Keratinocyte (primary cell): ENCODE results near the gene CNTNAP2.

Experiments
- CTCF ChIP-seq, 3 experiments: IDR thresholded peaks in 1 of 3; conservative IDR thresholded peaks in 1 of 3; optimal IDR thresholded peaks in 1 of 3; 2 replicates in 2 of 3; 3 replicates in 1 of 3; pipeline versions ENCODE3 to v1.5.1; 2011; ENCODE audit warnings: low read length in 3 of 3, mild to moderate bottlenecking in 3 of 3, moderate library complexity in 2 of 3, control low read depth in 1 of 3, inconsistent platforms in 1 of 3; ENCODE audit not compliant: insufficient read depth in 2 of 3; ENCODE audit errors: extremely low read depth in 1 of 3
- EZH2 ChIP-seq: IDR thresholded peaks from one replicate; pipeline ENCODE4 v1.6.1; 2012; ENCODE audit warnings: inconsistent platforms, mild to moderate bottlenecking, low read length, moderate library complexity

GRCh38 chr7:147519062-147519461 is 1402.5 kb downstream of the CNTNAP2 start:
- TF ChIP-seq CTCF (optimal IDR thresholded peaks at IDR 0.05 in 1 of 3, IDR thresholded peaks at IDR 0.05 in 1 of 3, conservative IDR thresholded peaks at IDR 0.05 in 1 of 3; ENCODE audit: extremely low read depth in 1 of 3, insufficient read depth in 2 of 3, low read length in 3 of 3) (no peak), EZH2 (no peak)
